ENCODE results near the gene AGTPBP1.

Gene AGTPBP1

GRCh38 chr9:85534340-85534739, 207.4 kb downstream of the AGTPBP1 start:
- no peak for DNase-seq

GRCh38 chr9:85533538-85533937, 208.2 kb downstream of the AGTPBP1 start:
- DNase-seq, result no peak

GRCh38 chr9:85530721-85531120, 211.0 kb downstream of the AGTPBP1 start:
- no peak for DNase-seq

- DNase-seq, result no peak
These were observed 213.1 kb downstream of the AGTPBP1 start for GRCh38 chr9:85528607-85529006.

GRCh38 chr9:85528142-85528541, 213.6 kb downstream of the AGTPBP1 start:
- DNase-seq, result no peak

- no peak for DNase-seq
These were observed 214.3 kb downstream of the AGTPBP1 start for GRCh38 chr9:85527331-85528020.

GRCh38 chr9:85524531-85524930, 217.2 kb downstream of the AGTPBP1 start:
- no peak for DNase-seq

GRCh38 chr9:85523202-85523601, 218.6 kb downstream of the AGTPBP1 start:
- DNase-seq, result no peak

GRCh38 chr9:85522459-85523092, 219.2 kb downstream of the AGTPBP1 start:
- no peak for DNase-seq

- no peak for DNase-seq
These were observed 220.2 kb downstream of the AGTPBP1 start for GRCh38 chr9:85521371-85522197.

GRCh38 chr9:85516976-85517637, 224.6 kb downstream of the AGTPBP1 start:
- no peak for DNase-seq

- no peak for DNase-seq
These were observed 225.3 kb downstream of the AGTPBP1 start for GRCh38 chr9:85516455-85516854.

- DNase-seq, result no peak
These were observed 226.7 kb downstream of the AGTPBP1 start for GRCh38 chr9:85515021-85515420.

GRCh38 chr9:85514256-85514655, 227.5 kb downstream of the AGTPBP1 start:
- DNase-seq, result no peak

GRCh38 chr9:85511746-85512145, 230.0 kb downstream of the AGTPBP1 start:
- DNase-seq, result no peak

- DNase-seq, result no peak
These were observed 230.8 kb downstream of the AGTPBP1 start for GRCh38 chr9:85510830-85511504.

GRCh38 chr9:85508616-85509015, 233.1 kb downstream of the AGTPBP1 start:
- no peak for DNase-seq

GRCh38 chr9:85505612-85506011, 236.1 kb downstream of the AGTPBP1 start:
- DNase-seq, result no peak

GRCh38 chr9:85502815-85503655, 238.7 kb downstream of the AGTPBP1 start:
- no peak for DNase-seq

- no peak for DNase-seq
These were observed 239.9 kb downstream of the AGTPBP1 start for GRCh38 chr9:85501882-85502281.

- DNase-seq, result no peak
These were observed 240.3 kb downstream of the AGTPBP1 start for GRCh38 chr9:85501456-85501855.

All from kidney glomerular epithelial cell (primary cell).